ENCODE results near the gene SLC4A5.

GRCh38 chr2:74391580-74392448 is 48.6 kb upstream of the SLC4A5 start:
- TF ChIP-seq CTCF (IDR thresholded peaks at IDR 0.05 in 4 of 5, conservative IDR thresholded peaks at IDR 0.05 in 1 of 5) (peak; percentile 83 to 98 (median 93)), POLR2A (IDR thresholded peaks at IDR 0.05) (peak in 1 of 2 donors; percentile 23)

Measured in gastrocnemius medialis (tissue), 4 donors.